Measurements from ENCODE around the gene ZNF521.
"Not testable (repeated sequence)": the region's sequence is repeated elsewhere in the genome, so short reads cannot be mapped to it uniquely, and the experiment has no call there.

Gene ZNF521

GRCh38 chr18:25033175-25033574 is 318.8 kb downstream of the ZNF521 start:
- not testable (repeated sequence) for DNase-seq (ENCODE audit: low read depth in 2 of 2)

GRCh38 chr18:25029802-25030201 is 322.2 kb downstream of the ZNF521 start:
- no peak for DNase-seq (ENCODE audit: low read depth in 2 of 2)

- DNase-seq (ENCODE audit: low read depth in 2 of 2): no peak
These were observed 332.0 kb downstream of the ZNF521 start for GRCh38 chr18:25019931-25020330.

GRCh38 chr18:25019086-25019860 is 332.7 kb downstream of the ZNF521 start:
- no peak for DNase-seq (ENCODE audit: low read depth in 2 of 2)

GRCh38 chr18:25016666-25017065 is 335.3 kb downstream of the ZNF521 start:
- DNase-seq (ENCODE audit: low read depth in 2 of 2): no peak

GRCh38 chr18:25016181-25016580 is 335.8 kb downstream of the ZNF521 start:
- no peak for DNase-seq (ENCODE audit: low read depth in 2 of 2)
